ENCODE measurements around the gene ATG16L2. TPM values are rescaled to one million over a fixed set of nuclear protein-coding genes. Genes with fewer than 3 reads are reported as not detected.

Gene ATG16L2
- total RNA-seq, 1 donor from 2014 or later: 14.4 TPM

DNA sequence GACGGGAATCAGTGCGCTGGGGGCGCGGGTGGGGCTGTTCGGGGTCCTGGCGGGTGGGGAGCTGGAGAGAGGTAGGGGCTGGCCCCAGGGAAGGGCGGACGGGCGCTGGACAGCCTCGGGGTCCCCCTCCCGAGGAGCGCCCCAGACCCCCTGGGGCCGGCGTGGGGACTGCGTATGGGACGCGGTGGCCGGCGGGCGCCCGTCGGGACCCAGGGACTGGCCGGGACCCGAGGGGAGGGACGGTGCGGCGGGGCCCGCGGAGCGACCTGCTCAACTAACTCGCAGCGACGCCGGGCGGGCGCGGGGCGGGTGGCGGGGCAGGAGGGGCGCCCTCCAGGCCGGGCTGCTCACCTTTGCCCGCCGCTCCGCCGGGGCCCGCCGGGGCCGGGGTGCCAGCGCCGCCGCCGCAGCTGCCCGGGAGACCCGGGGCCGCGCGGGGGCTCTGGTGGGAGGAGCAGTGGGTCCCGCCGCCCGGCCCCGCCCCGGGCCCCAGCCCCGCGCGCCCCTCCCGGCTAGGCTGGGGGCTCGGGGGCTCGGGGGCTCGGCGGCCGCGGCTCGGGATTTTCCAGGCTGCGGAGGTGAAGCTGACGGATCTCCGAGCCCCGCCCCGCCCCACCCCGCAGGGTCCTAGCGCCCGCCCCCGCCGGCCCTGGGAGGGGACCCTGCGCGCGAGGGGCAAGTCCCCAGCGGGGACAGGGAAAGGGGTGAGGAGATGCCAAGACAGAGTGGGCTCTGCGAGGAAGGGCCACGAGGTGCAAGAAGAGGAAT is 32.7 kb upstream of the ATG16L2 start:
- intact Hi-C loops (cut with micrococcal nuclease): no loop called here
- TF ChIP-seq, protein P1, sequence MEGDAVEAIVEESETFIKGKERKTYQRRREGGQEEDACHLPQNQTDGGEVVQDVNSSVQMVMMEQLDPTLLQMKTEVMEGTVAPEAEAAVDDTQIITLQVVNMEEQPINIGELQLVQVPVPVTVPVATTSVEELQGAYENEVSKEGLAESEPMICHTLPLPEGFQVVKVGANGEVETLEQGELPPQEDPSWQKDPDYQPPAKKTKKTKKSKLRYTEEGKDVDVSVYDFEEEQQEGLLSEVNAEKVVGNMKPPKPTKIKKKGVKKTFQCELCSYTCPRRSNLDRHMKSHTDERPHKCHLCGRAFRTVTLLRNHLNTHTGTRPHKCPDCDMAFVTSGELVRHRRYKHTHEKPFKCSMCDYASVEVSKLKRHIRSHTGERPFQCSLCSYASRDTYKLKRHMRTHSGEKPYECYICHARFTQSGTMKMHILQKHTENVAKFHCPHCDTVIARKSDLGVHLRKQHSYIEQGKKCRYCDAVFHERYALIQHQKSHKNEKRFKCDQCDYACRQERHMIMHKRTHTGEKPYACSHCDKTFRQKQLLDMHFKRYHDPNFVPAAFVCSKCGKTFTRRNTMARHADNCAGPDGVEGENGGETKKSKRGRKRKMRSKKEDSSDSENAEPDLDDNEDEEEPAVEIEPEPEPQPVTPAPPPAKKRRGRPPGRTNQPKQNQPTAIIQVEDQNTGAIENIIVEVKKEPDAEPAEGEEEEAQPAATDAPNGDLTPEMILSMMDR (IDR thresholded peaks at IDR 0.05; ENCODE audit: borderline replicate concordance): no peak
- Histone ChIP-seq H3K27ac (replicated peaks) (no peak overlapping the region), H3K4me1 (peaks cover 47% of the 10 kb centered on the region), H3K9me3 (replicated peaks) (no peaks in the 10 kb centered on the region), H3K27me3 (ENCODE audit: low read depth) (no peaks in the 10 kb centered on the region), H3K36me3 (no peaks in the 10 kb centered on the region), H3K4me3 (peak overlapping the region; percentile 79)
- peak; percentile 45 for DNase-seq

DNA sequence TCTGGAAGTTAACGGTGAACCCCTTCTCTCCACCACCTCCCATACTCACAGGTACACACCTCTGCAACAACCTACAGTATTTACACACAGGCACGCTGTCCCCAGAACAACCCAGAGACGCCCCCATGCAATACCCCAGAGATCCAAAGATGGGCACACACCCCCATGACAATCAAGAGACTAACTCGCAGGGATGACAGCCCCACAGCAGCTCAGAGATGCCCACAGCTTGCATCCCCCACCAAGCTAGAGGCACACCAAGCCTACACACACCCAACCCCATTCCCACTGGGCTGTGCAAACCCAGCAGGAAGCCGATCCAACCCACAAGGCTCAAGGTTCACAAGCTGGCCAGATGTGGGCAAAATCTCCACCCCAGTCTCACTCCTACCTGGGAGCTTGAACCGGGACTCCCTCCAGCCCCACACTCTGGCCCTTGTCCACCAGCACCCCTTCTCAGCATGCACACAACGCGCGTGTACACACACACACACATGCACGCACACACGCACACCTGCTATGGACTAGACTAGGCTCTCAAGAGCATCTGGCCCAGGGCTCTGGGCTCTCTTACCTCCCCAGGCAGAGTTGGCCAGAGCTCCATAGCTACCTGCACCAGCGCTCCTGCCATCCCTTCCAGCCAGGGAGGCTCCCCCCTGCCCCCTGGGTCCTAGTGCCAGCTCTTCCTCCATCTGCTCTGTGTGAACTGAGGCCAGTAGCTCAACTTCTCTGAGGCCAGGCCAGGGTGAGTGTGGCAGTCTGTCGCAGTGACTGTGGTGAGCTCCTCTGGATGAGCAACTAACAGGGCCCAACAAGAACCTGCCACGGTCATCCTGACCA is 31.9 kb upstream of the ATG16L2 start:
- peak overlapping the region; percentile 79 for H3K4me3 ChIP-seq
- peaks cover 39% of the 10 kb centered on the region for H3K4me1 ChIP-seq
- no peak for DNase-seq
- H3K27ac ChIP-seq (replicated peaks): no peak overlapping the region
- TF ChIP-seq, protein P1 (IDR thresholded peaks at IDR 0.05; ENCODE audit: borderline replicate concordance): no peak
- H3K36me3 ChIP-seq: no peaks in the 10 kb centered on the region
- intact Hi-C loops (cut with micrococcal nuclease): no loop called here
- no peaks in the 10 kb centered on the region for H3K27me3 ChIP-seq (ENCODE audit: low read depth)
- H3K9me3 ChIP-seq (replicated peaks): no peaks in the 10 kb centered on the region

DNA sequence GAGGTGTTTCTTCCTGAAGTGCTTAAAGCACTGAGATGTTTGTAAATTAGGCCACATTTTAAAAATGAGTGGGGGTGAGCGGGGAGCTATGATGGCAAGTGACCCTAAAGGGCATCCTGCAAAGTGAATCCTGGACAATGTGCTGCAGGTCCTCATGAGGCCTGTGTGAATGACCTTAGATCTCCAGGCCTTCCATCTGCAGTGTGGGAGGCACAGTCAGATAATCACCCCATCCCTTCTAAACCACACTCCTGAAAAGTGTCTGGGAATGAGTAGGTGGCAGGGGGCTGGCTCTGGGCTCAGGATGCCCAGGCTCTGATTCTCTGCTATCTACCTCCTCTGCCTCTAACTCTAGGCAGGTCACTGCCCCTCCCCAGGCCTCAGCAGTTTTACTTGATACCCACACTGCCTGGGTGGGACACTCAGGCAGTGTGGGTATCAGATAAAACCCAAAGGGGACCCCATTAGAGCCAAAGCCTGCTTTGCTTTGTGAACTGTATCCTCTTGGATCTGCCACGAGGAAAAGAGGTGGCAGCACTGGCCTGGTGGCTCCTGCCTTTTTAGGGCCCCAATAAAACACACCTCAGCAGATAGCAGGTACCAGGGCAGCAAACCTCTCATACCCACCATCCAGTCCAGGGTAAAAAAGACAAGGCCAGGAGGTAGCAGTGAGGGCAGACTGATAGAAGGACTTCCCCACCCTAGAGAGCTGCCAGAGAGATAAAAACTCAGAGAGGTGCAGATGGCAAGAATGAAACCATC is 30.9 kb upstream of the ATG16L2 start:
- Histone ChIP-seq H3K27me3 (ENCODE audit: low read depth) (no peaks in the 10 kb centered on the region), H3K27ac (replicated peaks) (no peak overlapping the region), H3K9me3 (replicated peaks) (no peaks in the 10 kb centered on the region), H3K4me3 (no peak overlapping the region), H3K36me3 (no peaks in the 10 kb centered on the region), H3K4me1 (peaks cover 32% of the 10 kb centered on the region)
- intact Hi-C loops (cut with micrococcal nuclease): no loop called here
- DNase-seq: no peak
- TF ChIP-seq, protein P1 (IDR thresholded peaks at IDR 0.05; ENCODE audit: borderline replicate concordance): no peak

GRCh38 chr11:72784662-72785061 is 29.5 kb upstream of the ATG16L2 start:
- TF ChIP-seq, protein P1 (IDR thresholded peaks at IDR 0.05; ENCODE audit: borderline replicate concordance): no peak
- Histone ChIP-seq H3K36me3 (no peaks in the 10 kb centered on the region), H3K4me1 (peaks cover 41% of the 10 kb centered on the region), H3K27ac (replicated peaks) (no peak overlapping the region), H3K27me3 (ENCODE audit: low read depth) (no peaks in the 10 kb centered on the region), H3K4me3 (no peak overlapping the region), H3K9me3 (replicated peaks) (no peaks in the 10 kb centered on the region)
- intact Hi-C loops (cut with micrococcal nuclease): no loop called here
- no peak for DNase-seq

Data from left ventricle myocardium inferior (tissue), 1 donor.